K562 (cell line): ENCODE measurements around the gene USP5. TPM values are rescaled to one million over a fixed set of nuclear protein-coding genes. Genes with fewer than 3 reads are reported as not detected.

ENCODE experiments used
- ADNP ChIP-seq: fragments of 200-800 bp; sonication (Bioruptor generic); IDR thresholded peaks from 2 replicates; pipeline ENCODE4 v1.6.1; 2016; ENCODE audit warnings: missing genetic modification characterization, missing compliant biosample characterization
- ARNT ChIP-seq, 2 experiments: fragments of 450-650 bp; IDR thresholded peaks; 2 replicates each; pipeline ENCODE4 v1.6.1; 2016; ENCODE audit warnings: mild to moderate bottlenecking in 1 of 2
- BDP1 ChIP-seq: IDR thresholded peaks from 3 replicates; pipeline ENCODE4 v1.6.1; 2011; ENCODE audit not compliant: insufficient read length, insufficient read depth
- DNMT1 ChIP-seq: fragments of 450-650 bp; IDR thresholded peaks from 2 replicates; pipeline ENCODE4 v1.6.1; 2016; ENCODE audit warnings: antibody characterized with exemption, mild to moderate bottlenecking
- HDAC8 ChIP-seq: fragments of 450-650 bp; IDR thresholded peaks from 2 replicates; pipeline ENCODE4 v1.6.1; 2016; ENCODE audit warnings: mild to moderate bottlenecking, missing genetic modification characterization, moderate library complexity, missing compliant biosample characterization
- OTX1 ChIP-seq: fragments of 450-650 bp; formaldehyde crosslinking; IDR thresholded peaks from 2 replicates; pipeline ENCODE4 v1.4.0; 2022; ENCODE audit warnings: mild to moderate bottlenecking
- PRPF4 ChIP-seq: fragments of 200-400 bp; formaldehyde crosslinking; IDR thresholded peaks from one replicate; pipeline ENCODE4 v1.6.1; 2017; ENCODE audit warnings: low read length, low read depth, mild to moderate bottlenecking; ENCODE audit not compliant: insufficient read depth, poor library complexity, severe bottlenecking
- RUNX1 ChIP-seq: sonication (generic); IDR thresholded peaks from 2 replicates; pipeline ENCODE4 v1.6.1; 2016; ENCODE audit warnings: antibody characterized with exemption, low read depth
- SRSF3 ChIP-seq: fragments of 200-400 bp; formaldehyde crosslinking; IDR thresholded peaks from 2 replicates; pipeline ENCODE4 v1.6.1; 2016; ENCODE audit warnings: mild to moderate bottlenecking, low read length, moderate library complexity; ENCODE audit not compliant: insufficient read depth
- TBP ChIP-seq: optimal IDR thresholded peaks from 2 replicates; pipeline ENCODE3; 2011; ENCODE audit warnings: low read depth, low read length, improper control_type of control experiment
- USF1 ChIP-seq: sonication (generic); formaldehyde crosslinking; IDR thresholded peaks from 2 replicates; pipeline ENCODE4 v1.9.0; 2022; ENCODE audit warnings: mild to moderate bottlenecking, missing genetic modification reagents
- ZBTB49 ChIP-seq: sonication (generic); formaldehyde crosslinking; IDR thresholded peaks from 2 replicates; pipeline ENCODE4 v1.8.0; 2022; ENCODE audit warnings: missing genetic modification reagents, mild to moderate bottlenecking, borderline replicate concordance
- ZC3H4 ChIP-seq: sonication (generic); formaldehyde crosslinking; IDR thresholded peaks from 2 replicates; pipeline ENCODE4 v1.9.0; 2021; ENCODE audit warnings: missing genetic modification reagents, borderline replicate concordance
- ZNF212 ChIP-seq: fragments of 450-650 bp; formaldehyde crosslinking; IDR thresholded peaks from 2 replicates; pipeline ENCODE4 v1.4.0; 2020; ENCODE audit warnings: mild to moderate bottlenecking
- polyA plus RNA-seq, 8 experiments: library from polyadenylated mRNA; depleted of rRNA in 4 of 8; stranded (reverse) in 5 of 8; unstranded in 3 of 8; fragments of >200 nt; fragmentation: Nextera tagmentation in 2 of 8; fragmentation: Illumina TruSeq in 1 of 8; extraction: Ambion mirVana in 2 of 8; extraction: Trizol in 1 of 8; gene quantifications; 2 replicates each; pipeline versions ENCODE4 v1.2.1 to v1.2.3, GENCODE V29; 2011 to 2014; ENCODE audit warnings: inconsistent platforms in 1 of 8, missing spikeins in 1 of 8
- total RNA-seq, 7 experiments: library from RNA; depleted of rRNA in 6 of 7; stranded (reverse); fragments of >200 nt in 6 of 7; fragmentation: Illumina TruSeq in 2 of 7; extraction: Trizol in 2 of 7; gene quantifications; 2 replicates each; pipeline versions ENCODE4 v1.2.1 to v1.2.3, GENCODE V29; 2011 to 2021; ENCODE audit warnings: low replicate concordance in 1 of 7
- TF ChIP-seq, protein P1 (sequence below): fragments of 450-650 bp; IDR thresholded peaks from 2 replicates; pipeline ENCODE4 v1.6.1; 2017; ENCODE audit warnings: antibody characterized with exemption, mild to moderate bottlenecking
- TF ChIP-seq, protein P2 (sequence below), 2 experiments: fragments of 150-350 bp in 1 of 2; IDR thresholded peaks; 2 replicates each; pipeline ENCODE4 v1.6.1; 2012 to 2016; ENCODE audit warnings: low read depth in 2 of 2, low read length in 2 of 2, mild to moderate bottlenecking in 1 of 2, moderate library complexity in 1 of 2

Gene USP5
- total and polyA plus RNA-seq, 9 of the 15 experiments (the other 6 are each of a cell fraction or from before 2014, with no cell fraction given), result 1.4 to 107 (median 48.6) TPM

DNA sequence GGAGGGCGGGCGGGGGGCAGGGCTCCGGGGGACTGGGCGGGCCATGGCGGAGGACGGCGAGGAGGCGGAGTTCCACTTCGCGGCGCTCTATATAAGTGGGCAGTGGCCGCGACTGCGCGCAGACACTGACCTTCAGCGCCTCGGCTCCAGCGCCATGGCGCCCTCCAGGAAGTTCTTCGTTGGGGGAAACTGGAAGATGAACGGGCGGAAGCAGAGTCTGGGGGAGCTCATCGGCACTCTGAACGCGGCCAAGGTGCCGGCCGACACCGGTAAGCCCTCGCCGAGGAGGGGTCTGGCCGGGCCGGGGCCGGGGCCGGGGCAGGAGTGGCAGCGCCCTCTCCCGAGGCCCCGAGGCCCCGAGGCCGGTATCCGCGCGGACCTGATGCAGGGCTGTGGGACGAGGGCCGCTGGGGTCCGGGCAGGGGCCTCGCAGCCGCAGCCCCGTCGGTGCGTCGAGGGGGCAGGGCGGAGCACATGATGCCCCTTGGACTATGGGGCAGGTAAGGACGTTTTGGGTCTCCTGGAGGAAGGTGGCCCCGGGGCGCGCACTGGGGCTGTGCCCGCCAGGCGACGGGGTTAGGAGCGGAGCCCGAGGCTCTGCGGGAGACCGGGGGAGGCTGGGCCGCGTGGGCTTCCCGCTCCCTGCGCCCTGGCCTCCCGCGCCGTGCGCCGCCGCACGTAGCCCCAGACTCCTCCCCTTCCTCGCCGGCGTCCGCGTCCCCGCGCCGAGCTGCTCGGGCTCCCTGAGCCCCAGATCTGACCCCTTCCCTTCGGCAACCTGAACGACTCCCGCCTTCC lies 15.7 kb downstream of the USP5 start, which contains the start of gene TPI1 (continued):
- TF ChIP-seq ZC3H4 (no peak; the same call in 1 of the 2 replicates), BDP1 (no peak), HDAC8 (tag) (no peak), PRPF4 (peak; percentile 41), RUNX1 (no peak), TBP (peak; percentile 96), SRSF3 (no peak), ZNF212 (CRISPR knock-in tag) (no peak), USF1 (CRISPR knock-in tag) (no peak), ZBTB49 (CRISPR knock-in tag) (no peak), ADNP (tag) (no peak), OTX1 (CRISPR knock-in tag) (no peak), ARNT (IDR thresholded peaks at IDR 0.05) (no peak), DNMT1 (no peak)
- TF ChIP-seq, protein P1, sequence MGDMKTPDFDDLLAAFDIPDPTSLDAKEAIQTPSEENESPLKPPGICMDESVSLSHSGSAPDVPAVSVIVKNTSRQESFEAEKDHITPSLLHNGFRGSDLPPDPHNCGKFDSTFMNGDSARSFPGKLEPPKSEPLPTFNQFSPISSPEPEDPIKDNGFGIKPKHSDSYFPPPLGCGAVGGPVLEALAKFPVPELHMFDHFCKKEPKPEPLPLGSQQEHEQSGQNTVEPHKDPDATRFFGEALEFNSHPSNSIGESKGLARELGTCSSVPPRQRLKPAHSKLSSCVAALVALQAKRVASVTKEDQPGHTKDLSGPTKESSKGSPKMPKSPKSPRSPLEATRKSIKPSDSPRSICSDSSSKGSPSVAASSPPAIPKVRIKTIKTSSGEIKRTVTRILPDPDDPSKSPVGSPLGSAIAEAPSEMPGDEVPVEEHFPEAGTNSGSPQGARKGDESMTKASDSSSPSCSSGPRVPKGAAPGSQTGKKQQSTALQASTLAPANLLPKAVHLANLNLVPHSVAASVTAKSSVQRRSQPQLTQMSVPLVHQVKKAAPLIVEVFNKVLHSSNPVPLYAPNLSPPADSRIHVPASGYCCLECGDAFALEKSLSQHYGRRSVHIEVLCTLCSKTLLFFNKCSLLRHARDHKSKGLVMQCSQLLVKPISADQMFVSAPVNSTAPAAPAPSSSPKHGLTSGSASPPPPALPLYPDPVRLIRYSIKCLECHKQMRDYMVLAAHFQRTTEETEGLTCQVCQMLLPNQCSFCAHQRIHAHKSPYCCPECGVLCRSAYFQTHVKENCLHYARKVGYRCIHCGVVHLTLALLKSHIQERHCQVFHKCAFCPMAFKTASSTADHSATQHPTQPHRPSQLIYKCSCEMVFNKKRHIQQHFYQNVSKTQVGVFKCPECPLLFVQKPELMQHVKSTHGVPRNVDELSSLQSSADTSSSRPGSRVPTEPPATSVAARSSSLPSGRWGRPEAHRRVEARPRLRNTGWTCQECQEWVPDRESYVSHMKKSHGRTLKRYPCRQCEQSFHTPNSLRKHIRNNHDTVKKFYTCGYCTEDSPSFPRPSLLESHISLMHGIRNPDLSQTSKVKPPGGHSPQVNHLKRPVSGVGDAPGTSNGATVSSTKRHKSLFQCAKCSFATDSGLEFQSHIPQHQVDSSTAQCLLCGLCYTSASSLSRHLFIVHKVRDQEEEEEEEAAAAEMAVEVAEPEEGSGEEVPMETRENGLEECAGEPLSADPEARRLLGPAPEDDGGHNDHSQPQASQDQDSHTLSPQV, result peak; percentile 58; the same call in 1 of the 2 replicates
- TF ChIP-seq, protein P2, sequence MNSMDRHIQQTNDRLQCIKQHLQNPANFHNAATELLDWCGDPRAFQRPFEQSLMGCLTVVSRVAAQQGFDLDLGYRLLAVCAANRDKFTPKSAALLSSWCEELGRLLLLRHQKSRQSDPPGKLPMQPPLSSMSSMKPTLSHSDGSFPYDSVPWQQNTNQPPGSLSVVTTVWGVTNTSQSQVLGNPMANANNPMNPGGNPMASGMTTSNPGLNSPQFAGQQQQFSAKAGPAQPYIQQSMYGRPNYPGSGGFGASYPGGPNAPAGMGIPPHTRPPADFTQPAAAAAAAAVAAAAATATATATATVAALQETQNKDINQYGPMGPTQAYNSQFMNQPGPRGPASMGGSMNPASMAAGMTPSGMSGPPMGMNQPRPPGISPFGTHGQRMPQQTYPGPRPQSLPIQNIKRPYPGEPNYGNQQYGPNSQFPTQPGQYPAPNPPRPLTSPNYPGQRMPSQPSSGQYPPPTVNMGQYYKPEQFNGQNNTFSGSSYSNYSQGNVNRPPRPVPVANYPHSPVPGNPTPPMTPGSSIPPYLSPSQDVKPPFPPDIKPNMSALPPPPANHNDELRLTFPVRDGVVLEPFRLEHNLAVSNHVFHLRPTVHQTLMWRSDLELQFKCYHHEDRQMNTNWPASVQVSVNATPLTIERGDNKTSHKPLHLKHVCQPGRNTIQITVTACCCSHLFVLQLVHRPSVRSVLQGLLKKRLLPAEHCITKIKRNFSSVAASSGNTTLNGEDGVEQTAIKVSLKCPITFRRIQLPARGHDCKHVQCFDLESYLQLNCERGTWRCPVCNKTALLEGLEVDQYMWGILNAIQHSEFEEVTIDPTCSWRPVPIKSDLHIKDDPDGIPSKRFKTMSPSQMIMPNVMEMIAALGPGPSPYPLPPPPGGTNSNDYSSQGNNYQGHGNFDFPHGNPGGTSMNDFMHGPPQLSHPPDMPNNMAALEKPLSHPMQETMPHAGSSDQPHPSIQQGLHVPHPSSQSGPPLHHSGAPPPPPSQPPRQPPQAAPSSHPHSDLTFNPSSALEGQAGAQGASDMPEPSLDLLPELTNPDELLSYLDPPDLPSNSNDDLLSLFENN (IDR thresholded peaks at IDR 0.05; ENCODE audit: low read depth in 2 of 2, low read length in 2 of 2), result no peak
